Measurements from ENCODE around the gene GGA2. TPM values are rescaled to one million over a fixed set of nuclear protein-coding genes. Genes with fewer than 3 reads are reported as not detected.

Gene GGA2
- total RNA-seq, 1 donor from 2014 or later, result 180 TPM

DNA sequence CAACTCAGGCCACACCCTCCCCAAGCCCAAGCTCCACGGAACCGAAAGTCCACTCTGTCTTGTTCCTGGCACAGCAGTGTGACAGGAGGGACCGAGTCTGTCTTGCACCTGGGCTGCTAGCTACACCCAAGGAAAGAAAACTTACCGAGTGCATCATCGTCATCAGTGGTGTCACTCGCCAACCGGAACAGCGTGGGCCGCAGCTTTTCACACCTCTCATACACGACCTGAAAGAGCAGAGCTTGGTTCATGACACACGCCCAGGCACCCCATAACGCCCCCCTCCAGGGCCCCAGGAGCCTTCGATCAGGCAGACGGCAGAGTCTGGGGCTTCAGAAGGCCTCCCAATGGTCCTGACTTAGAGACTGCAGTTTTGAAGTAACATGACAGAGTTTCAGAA lies 27.5 kb downstream of the GGA2 start:
- Histone ChIP-seq H3K4me1 (no peaks in the 10 kb centered on the region), H3K36me3 (no peaks in the 10 kb centered on the region), H4K20me1 (ENCODE audit: low read depth) (peaks cover 44% of the 10 kb centered on the region), H3K27ac (no peak overlapping the region), H3F3A (ENCODE audit: low read depth) (no peaks in the 10 kb centered on the region), H3K4me3 (no peak overlapping the region), H3K4me2 (no peak overlapping the region), H3K79me2 (ENCODE audit: low read depth) (no peaks in the 10 kb centered on the region), H3K9me3 (ENCODE audit: low read depth) (no peaks in the 10 kb centered on the region), H2AFZ (replicated peaks) (no peak overlapping the region), H3K27me3 (no peaks in the 10 kb centered on the region), H3K9ac (no peak overlapping the region)
- Mint-ChIP-seq H3K27me3 (ENCODE audit: insufficient read depth, low read depth) (no peaks in the 10 kb centered on the region), H3K9me3 (no peaks in the 10 kb centered on the region), H3K36me3 (peaks cover 39% of the 10 kb centered on the region), H3K4me3 (no peak overlapping the region), H3K27ac (no peak overlapping the region), H3K4me1 (no peaks in the 10 kb centered on the region)
- TF ChIP-seq EZH2 (IDR thresholded peaks at IDR 0.05) (no peak), EZH2phosphoT487 (IDR thresholded peaks at IDR 0.05) (no peak)
- TF ChIP-seq, protein P1, sequence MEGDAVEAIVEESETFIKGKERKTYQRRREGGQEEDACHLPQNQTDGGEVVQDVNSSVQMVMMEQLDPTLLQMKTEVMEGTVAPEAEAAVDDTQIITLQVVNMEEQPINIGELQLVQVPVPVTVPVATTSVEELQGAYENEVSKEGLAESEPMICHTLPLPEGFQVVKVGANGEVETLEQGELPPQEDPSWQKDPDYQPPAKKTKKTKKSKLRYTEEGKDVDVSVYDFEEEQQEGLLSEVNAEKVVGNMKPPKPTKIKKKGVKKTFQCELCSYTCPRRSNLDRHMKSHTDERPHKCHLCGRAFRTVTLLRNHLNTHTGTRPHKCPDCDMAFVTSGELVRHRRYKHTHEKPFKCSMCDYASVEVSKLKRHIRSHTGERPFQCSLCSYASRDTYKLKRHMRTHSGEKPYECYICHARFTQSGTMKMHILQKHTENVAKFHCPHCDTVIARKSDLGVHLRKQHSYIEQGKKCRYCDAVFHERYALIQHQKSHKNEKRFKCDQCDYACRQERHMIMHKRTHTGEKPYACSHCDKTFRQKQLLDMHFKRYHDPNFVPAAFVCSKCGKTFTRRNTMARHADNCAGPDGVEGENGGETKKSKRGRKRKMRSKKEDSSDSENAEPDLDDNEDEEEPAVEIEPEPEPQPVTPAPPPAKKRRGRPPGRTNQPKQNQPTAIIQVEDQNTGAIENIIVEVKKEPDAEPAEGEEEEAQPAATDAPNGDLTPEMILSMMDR (IDR thresholded peaks at IDR 0.05), result no peak
- no peak for DNase-seq (ENCODE audit: low spot score)

DNA sequence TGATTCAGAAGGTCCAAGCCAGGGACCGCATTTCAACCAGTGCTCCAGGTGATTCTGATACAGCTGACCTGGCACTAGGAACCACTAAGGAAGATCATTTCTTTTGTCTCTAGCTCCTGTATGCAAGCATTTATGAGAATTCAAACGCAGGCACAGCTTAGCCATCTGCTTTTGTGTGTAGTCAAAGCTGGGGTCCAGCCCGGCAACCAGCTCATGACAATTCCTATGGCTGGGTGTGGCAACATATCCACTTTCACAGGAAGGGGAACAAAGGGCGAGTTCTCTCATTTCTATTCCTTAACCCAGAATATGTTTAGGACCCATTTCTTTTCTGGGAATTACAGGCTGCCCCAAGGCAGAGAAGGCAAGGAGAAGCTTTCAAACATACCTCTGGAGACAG lies 30.0 kb downstream of the GGA2 start:
- no peaks in the 10 kb centered on the region for H3K4me1 ChIP-seq
- H3K36me3 ChIP-seq, result no peaks in the 10 kb centered on the region
- H3K9me3 Mint-ChIP-seq, result no peaks in the 10 kb centered on the region
- H3K4me1 Mint-ChIP-seq, result no peaks in the 10 kb centered on the region
- no peaks in the 10 kb centered on the region for H3K9me3 ChIP-seq (ENCODE audit: low read depth)
- H3K4me3 ChIP-seq, result no peak overlapping the region
- H4K20me1 ChIP-seq (ENCODE audit: low read depth), result peaks cover 33% of the 10 kb centered on the region
- no peak overlapping the region for H3K9ac ChIP-seq
- H3K79me2 ChIP-seq (ENCODE audit: low read depth), result no peaks in the 10 kb centered on the region
- TF ChIP-seq EZH2 (IDR thresholded peaks at IDR 0.05) (no peak), EZH2phosphoT487 (IDR thresholded peaks at IDR 0.05) (no peak)
- TF ChIP-seq, protein P1 (IDR thresholded peaks at IDR 0.05), result no peak
- no peaks in the 10 kb centered on the region for H3K27me3 ChIP-seq
- H3F3A ChIP-seq (ENCODE audit: low read depth), result no peaks in the 10 kb centered on the region
- no peak overlapping the region for H3K27ac Mint-ChIP-seq
- H3K4me3 Mint-ChIP-seq, result no peak overlapping the region
- H3K36me3 Mint-ChIP-seq, result peaks cover 36% of the 10 kb centered on the region
- no peak for DNase-seq (ENCODE audit: low spot score)
- no peak overlapping the region for H3K4me2 ChIP-seq
- no peak overlapping the region for H3K27ac ChIP-seq
- H2AFZ ChIP-seq (replicated peaks), result no peak overlapping the region
- no peaks in the 10 kb centered on the region for H3K27me3 Mint-ChIP-seq (ENCODE audit: insufficient read depth, low read depth)

DNA sequence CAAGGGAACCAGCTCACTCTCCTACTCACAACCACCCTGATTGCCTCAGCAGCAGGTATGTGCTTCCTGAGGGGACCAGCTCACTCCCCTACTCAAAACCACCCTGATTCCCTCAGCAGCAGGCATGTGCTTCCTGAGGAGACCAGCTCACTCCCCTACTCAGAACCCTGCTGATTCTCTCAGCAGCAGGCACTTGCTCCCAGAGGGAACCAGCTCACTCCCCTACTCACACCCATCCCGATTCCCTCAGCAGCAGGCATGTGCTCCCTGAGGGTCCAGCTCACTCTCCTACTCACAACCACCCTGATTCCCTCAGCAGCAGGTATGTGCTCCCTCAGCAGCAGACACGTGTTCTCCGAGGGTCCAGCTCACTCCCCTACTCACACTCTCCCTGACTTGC lies 31.2 kb downstream of the GGA2 start:
- Mint-ChIP-seq H3K27ac (no peak overlapping the region), H3K9me3 (no peaks in the 10 kb centered on the region), H3K4me1 (no peaks in the 10 kb centered on the region), H3K36me3 (peaks cover 26% of the 10 kb centered on the region), H3K27me3 (ENCODE audit: insufficient read depth, low read depth) (no peaks in the 10 kb centered on the region), H3K4me3 (no peak overlapping the region)
- Histone ChIP-seq H3K9me3 (ENCODE audit: low read depth) (no peaks in the 10 kb centered on the region), H3K27me3 (no peaks in the 10 kb centered on the region), H3K4me1 (no peaks in the 10 kb centered on the region), H3K27ac (no peak overlapping the region), H4K20me1 (ENCODE audit: low read depth) (peaks cover 25% of the 10 kb centered on the region), H3K4me3 (no peak overlapping the region), H2AFZ (replicated peaks) (no peak overlapping the region), H3K9ac (no peak overlapping the region), H3K36me3 (no peaks in the 10 kb centered on the region), H3K4me2 (no peak overlapping the region), H3F3A (ENCODE audit: low read depth) (no peaks in the 10 kb centered on the region), H3K79me2 (ENCODE audit: low read depth) (no peaks in the 10 kb centered on the region)
- TF ChIP-seq, protein P1 (IDR thresholded peaks at IDR 0.05), result no peak
- no peak for TF ChIP-seq EZH2phosphoT487 (IDR thresholded peaks at IDR 0.05)
- no peak for TF ChIP-seq EZH2 (IDR thresholded peaks at IDR 0.05)
- DNase-seq (ENCODE audit: low spot score), result no peak
